ENCODE results near the gene SUN5.

SUN5 gene

GRCh38 chr20:32991383-32991782 lies 12.8 kb downstream of the SUN5 start:
- no peak for DNase-seq

GRCh38 chr20:32990426-32990825 lies 13.8 kb downstream of the SUN5 start:
- no peak for DNase-seq

GRCh38 chr20:32989507-32990283 lies 14.5 kb downstream of the SUN5 start:
- DNase-seq, result no peak

- DNase-seq, result no peak
Observed at GRCh38 chr20:32988008-32988407, 16.2 kb downstream of the SUN5 start.

- DNase-seq, result no peak
Observed at GRCh38 chr20:32987044-32987825, 17.0 kb downstream of the SUN5 start.

GRCh38 chr20:32986331-32986966 lies 17.8 kb downstream of the SUN5 start:
- DNase-seq, result no peak

- no peak for DNase-seq
Observed at GRCh38 chr20:32985596-32985995, 18.6 kb downstream of the SUN5 start.

GRCh38 chr20:32984631-32985354 lies 19.4 kb downstream of the SUN5 start:
- no peak for DNase-seq

- no peak for DNase-seq
Observed at GRCh38 chr20:32984196-32984595, 20.0 kb downstream of the SUN5 start.

GRCh38 chr20:32983459-32984112 lies 20.6 kb downstream of the SUN5 start:
- DNase-seq, result no peak

- DNase-seq, result no peak
Observed at GRCh38 chr20:32982617-32983458, 21.4 kb downstream of the SUN5 start.

- DNase-seq, result no peak
Observed at GRCh38 chr20:32980990-32981389, 23.2 kb downstream of the SUN5 start.

- no peak for DNase-seq
Observed at GRCh38 chr20:32980131-32980941, 23.9 kb downstream of the SUN5 start.

- no peak for DNase-seq
Observed at GRCh38 chr20:32979201-32979998, 24.8 kb downstream of the SUN5 start.

GRCh38 chr20:32978009-32978335 lies 26.3 kb downstream of the SUN5 start:
- DNase-seq, result no peak

- no peak for DNase-seq
Observed at GRCh38 chr20:32977281-32978008, 26.8 kb downstream of the SUN5 start.

- peak; percentile 25 for DNase-seq
Observed at GRCh38 chr20:32976746-32977145, 27.5 kb downstream of the SUN5 start.

- no peak for DNase-seq
Observed at GRCh38 chr20:32975698-32976674, 28.2 kb downstream of the SUN5 start.
